ENCODE results near the gene HERC3. TPM values are rescaled to one million over a fixed set of nuclear protein-coding genes. Genes with fewer than 3 reads are reported as not detected.

HERC3 gene
- total RNA-seq, 1 donor from 2014 or later: 55.0 TPM

DNA sequence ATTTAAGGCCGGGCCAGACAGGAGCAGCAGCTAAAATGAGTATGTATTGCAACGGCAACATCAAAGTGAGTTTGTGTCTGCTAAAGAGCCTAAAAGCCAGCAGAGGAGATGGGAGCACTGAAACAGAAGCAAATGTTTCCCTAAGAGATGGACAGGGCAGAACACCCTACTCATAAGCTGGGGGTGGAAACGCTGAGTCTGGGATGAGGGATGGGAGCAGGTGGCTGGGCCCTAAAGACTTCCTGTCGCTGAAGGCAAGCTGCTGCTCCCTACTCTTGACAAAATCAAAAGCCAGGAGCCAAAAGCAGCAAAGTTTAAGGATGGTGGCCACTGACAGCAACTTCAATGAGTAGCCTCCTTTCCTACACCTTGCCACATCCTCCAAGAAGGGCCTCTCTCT lies 145.9 kb downstream of the HERC3 start:
- DNase-seq (ENCODE audit: low spot score in 2 of 2) (no peak), FAIRE-seq (no peak)

DNA sequence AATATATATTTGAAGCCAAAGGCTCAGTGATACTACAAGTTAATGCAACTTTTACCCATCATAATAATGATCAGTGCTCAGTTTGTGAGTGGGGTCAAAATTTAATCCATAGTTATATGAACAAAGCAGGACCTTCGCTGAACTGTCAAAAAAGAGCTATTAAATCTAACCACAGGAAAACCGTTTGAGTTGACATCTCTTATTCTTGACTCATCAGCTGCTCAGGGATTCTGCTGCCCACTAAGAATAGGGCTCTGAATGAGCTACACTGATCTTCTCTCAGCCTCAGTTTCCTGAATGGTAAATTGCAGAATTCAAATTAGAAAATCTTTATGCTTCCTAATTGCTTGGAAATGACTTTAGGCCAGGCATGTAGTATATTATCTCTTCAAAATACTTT lies 150.3 kb downstream of the HERC3 start:
- FAIRE-seq: no peak
- DNase-seq (ENCODE audit: low spot score in 2 of 2): no peak

DNA sequence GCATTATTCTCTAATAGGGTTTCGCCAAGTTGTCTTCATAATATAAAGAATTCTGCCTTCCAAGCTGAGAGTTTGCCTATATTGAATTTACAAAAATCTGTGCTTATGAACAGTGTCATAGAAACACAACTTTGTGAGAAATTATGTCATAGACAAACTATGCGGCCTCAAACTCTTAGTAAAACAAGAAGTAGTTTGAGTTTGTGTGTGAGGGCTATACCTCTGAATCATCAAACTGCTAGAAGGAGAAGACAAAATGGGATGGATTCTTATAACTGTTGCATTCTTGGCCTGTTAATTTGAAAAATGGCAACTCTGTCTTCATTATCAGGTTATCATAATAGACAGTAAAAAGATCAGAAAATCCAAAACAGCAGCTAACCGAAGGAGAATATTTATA lies 151.4 kb downstream of the HERC3 start:
- no peak for FAIRE-seq
- no peak for DNase-seq (ENCODE audit: low spot score in 2 of 2)

DNA sequence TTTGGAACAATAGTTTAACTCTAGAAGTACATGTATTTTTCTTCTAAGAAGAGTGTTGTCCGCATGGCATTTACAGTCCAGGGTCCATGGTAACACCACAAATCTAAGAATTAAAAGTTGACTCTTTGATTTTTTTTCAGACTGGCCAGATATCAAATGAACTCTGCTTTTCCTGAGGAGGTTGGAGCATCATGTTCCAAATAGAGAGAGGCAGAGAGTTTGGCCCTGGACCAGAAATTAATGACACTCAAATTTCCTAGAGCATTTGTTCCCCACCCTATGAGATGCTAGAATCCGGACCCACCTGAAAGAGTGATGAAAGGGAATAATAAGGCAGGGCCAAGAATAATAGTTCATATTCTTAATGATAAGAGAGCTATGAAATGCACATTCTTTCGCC lies 152.3 kb downstream of the HERC3 start:
- FAIRE-seq (no peak), DNase-seq (ENCODE audit: low spot score in 2 of 2) (no peak)

DNA sequence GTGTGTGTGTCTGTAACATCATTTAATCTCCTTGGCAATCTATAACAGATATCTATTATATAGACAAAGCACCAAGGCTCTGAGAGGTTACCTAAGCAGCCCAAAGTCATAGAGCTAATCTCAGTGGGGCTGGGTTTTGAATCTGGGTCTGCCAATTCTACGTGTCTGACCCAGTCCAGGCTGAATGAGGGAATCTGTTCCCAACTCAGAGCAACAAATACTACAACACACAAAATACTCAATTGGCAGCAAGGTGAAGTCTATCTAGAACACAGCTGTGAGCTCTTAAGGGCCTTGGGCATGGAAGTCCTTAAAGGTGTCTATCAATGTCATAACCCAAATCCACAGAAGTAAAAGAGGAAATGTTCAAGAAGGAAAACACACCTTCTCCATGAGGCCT lies 152.9 kb downstream of the HERC3 start:
- FAIRE-seq: no peak

DNA sequence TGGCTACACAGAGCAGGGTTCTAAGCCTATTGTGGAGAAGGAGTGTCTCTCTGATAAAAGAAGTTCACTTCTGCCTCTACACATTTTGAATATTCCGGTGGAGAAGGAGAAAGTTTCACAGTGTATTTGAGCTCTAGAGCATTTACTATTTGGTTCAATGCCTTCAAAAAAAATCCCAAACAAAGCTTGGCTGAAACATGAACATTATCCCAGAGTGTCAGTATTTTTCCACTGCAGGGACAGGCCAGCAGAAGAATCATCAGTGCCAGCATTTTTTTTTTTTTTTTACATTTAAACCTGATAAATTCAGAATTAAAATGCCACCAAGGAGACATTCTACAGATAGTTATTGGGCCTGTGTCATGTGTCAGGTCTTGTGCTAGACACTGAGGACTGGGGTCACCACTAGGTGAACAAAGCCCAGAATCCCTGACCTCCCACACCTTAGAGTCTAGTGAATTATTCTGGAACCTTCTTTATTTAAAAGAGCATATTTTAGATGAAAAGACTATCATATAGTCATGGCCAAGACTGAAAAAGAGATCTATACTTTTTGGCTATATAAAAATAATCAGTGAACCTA lies 153.4 kb downstream of the HERC3 start:
- no peak for DNase-seq (ENCODE audit: low spot score in 2 of 2)
- FAIRE-seq: no peak

More for the DNA sequence above, 152.9 kb downstream of the HERC3 start:
- no peak for DNase-seq (ENCODE audit: low spot score in 2 of 2)

DNA sequence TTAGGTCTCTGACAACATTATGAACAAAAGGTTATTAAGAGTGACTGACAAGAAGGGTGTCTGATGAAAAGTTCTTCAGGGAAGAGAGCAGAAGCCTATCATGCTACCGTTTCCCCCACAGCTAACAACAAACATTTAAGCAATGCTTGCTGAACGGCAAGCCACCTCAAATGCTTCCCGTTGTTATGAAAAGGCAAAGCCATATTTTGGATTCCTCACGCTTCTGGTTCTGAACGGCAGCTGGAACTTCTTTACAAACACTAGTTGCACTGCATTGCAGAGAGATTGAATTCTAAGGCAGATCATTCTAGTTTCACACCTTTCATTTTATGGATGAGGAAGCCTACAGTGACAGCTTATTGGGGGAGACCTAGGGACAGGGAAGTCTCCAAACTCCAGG lies 153.9 kb downstream of the HERC3 start:
- no peak for FAIRE-seq
- no peak for DNase-seq (ENCODE audit: low spot score in 2 of 2)

DNA sequence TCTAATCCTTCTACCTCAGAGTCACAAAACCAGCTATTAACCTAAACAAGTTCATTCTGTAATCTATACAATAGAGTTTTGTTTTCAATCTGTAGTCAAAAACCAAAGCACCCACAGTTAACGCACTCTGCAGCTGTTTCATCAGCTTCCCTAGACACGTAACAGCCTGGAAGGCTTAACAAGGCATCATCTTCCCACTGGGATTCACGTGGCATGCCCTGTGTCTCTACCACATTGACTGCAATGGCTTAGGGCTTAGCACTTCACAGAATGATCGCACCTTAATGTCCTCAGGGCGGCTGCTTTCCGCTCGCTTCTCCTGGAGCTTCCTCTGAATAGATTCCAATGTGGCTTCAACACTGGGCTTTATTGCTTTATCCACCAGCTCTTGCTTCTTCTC lies 155.1 kb downstream of the HERC3 start:
- FAIRE-seq (no peak), DNase-seq (ENCODE audit: low spot score in 2 of 2) (no peak)

DNA sequence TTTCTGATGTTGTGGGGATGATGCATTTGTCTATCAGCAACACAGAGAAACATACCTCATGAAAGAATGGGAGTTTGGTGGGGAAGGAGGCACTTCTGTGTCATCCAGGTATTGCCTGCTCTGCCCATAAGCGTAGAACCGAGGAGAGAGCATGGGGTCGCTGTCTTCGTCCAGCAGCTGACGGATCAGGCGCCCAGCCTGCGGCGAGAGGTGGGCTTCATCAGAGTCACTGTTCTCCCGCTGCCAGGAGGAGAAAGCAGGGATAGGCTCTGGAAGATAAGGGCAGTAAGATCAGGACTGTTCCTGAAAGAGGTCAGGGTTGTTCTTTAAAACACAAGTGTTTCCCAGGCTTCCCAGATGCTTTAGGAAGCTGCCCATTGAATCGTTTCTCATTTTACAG lies 158.1 kb downstream of the HERC3 start:
- FAIRE-seq: no peak
- no peak for DNase-seq (ENCODE audit: low spot score in 2 of 2)

DNA sequence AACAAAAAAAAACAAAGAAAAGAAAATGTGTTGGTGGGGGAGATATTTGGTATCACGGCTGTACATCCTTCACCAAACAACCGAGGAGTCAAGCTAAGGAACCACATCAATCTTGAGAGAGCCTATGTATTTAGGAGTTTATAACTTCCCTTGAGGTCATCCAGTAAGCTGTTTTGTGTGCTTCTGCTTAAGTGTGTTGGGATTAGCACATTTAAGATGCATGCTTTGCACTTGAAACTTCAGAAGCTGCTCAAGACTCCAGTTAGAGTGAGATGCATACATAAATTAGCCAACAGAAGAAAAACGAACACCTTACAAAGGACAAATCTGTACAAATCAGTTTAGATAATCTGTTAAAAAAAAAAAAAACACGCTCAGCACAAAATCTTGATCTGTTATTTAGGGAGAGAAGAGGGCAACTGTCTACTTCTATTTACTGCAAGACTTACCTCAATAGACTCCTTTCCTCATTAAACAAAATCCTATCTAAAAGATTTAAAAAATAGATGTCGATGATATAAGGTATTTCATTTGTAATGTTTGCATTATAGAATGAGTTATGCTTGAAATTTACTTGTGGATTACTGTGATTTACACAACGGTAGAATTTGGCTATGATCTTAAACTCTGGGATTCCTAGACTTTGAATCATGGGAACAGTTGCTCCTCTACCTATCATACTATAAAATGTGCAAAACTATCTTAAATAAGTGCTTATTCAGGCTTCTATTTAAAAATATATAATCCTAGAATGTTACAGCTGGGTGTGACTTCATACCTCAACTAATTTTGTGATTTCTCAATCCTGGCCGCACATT lies 159.2 kb downstream of the HERC3 start:
- no peak for DNase-seq (ENCODE audit: low spot score in 2 of 2)
- no peak for FAIRE-seq

DNA sequence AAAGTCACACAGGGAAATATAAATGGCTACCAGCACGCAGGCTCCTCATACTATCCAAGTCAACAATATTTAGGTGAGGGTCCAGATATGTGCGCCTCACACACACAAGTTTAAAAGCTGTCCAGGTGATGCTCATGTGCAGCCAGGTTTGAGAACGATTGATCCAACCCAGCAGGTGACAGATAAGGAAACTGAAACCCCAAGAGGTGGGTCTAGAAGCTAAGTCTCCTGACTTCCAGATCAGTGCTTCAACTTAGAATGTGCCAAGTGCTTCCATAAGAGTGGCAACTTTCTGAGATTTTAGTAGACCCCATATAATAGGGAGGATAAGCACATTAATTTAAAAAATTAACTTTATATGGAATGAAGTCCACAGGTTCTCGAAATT lies 159.8 kb downstream of the HERC3 start:
- DNase-seq (ENCODE audit: low spot score in 2 of 2) (no peak), FAIRE-seq (no peak)

DNA sequence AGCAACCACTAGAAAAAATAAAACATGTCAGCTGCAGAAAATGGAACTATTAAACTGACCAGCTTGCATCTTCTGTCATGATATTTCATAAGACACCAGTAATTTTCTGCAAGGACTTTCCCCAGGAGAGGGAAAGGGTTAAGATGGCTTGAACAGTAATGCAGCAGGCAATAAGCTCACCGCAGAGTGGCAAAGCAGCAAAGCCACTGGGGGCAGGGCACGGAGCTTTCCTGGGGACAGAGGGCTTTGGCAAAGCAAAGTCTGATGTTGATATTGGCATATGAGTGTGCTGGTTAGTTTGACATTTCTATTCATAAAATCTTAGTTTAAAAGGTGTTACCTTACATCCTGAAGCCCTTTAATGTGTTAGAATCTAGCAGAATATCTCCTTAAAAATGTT lies 160.5 kb downstream of the HERC3 start:
- DNase-seq (ENCODE audit: low spot score in 2 of 2): no peak
- FAIRE-seq: no peak

DNA sequence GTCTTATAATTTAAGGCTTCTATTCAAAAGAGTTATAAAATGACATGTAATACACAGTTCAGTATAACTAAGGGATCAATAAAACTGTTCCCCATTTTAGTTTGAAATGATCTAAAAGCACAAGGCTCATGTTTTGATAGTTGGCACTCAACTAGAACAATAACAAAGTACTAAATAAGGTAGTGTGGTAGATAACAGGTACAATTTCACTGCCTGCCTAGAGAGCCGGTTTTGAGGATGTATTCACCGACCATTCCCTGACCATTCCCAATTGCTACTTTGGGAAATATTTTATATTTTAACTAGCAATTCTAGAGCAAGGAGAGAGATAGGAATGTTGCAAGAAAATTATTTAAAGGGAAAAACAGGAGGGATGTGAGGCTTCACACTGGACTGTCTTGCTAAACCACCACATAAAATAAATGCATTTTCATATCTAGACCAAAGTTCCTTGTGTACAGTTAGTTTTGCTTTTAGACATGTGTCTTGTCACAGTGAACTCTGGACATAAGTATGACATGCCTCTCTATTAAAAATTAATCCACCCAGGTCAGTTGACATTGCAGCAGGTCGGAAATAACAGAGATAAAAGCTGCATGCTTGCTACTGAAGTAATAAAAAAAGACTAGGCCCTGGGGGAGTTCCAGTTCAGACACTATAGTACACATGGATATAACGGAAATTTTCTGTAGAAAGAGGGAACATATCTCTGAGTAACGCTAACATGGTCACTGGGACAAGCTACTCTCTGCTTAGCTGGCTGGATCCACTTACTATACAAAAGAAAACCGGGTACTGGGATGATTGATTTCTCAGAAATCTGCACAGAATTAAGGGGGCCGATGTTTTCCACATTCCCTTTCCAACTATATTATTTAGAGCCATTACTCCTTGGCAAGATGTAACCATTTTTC lies 161.6 kb downstream of the HERC3 start:
- DNase-seq (ENCODE audit: low spot score in 2 of 2): no peak
- FAIRE-seq: no peak

DNA sequence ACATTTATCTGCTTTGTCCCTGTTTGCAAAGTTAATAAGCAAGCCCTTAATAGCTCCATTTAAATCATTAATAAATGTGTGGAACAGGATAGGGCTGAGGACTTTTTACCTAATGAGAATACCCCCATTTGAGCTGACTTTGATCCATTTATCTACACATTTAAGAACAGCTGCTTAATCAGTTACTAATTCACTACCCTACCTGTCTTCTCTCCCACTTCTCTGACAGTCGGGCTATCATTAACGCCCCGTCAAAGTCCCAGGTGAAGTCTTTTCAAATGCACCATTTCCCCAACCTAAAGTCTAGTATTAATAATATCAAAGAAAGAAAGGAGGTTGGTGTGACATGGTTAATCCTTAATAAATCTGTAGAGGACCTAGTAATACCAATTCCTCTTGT lies 162.5 kb downstream of the HERC3 start:
- FAIRE-seq (no peak), DNase-seq (ENCODE audit: low spot score in 2 of 2) (no peak)

DNA sequence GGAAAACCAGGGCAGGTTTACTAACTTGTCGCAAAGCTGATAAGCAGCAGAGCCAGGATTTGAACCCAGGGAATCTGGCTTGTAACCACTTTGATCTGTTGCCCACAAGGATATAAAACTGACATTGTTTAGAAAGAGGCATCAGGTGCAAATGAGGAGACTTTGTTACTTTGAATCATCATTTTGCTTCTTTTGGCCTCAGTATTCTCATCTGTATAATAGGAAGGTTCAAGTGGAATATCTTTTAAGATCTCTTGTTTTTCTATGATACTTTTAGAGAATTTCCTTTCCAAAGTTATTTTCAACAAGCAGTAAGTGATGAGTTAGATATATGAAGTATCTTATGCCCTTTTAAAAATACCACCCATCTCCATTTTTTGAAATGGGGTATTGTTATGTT lies 163.2 kb downstream of the HERC3 start:
- no peak for FAIRE-seq
- no peak for DNase-seq (ENCODE audit: low spot score in 2 of 2)

DNA sequence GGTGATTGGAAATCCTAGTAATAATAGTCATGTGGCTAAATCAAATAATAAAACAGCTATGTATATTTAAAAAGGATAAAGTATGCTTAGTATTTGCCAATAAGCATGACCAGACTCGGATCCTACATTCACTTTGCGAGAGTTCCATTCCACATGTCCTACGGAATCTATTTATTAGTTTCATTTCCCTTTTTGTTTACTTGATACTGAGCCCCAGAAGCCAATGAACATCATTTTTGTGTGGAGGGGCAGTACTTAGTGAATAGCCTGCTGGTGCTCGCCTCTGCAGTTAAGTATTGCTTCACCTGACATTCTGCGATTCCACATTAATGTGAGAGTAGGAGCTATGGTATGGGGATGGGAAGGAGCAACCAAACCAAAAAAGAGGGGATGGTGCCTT lies 163.9 kb downstream of the HERC3 start:
- FAIRE-seq: no peak
- no peak for DNase-seq (ENCODE audit: low spot score in 2 of 2)

DNA sequence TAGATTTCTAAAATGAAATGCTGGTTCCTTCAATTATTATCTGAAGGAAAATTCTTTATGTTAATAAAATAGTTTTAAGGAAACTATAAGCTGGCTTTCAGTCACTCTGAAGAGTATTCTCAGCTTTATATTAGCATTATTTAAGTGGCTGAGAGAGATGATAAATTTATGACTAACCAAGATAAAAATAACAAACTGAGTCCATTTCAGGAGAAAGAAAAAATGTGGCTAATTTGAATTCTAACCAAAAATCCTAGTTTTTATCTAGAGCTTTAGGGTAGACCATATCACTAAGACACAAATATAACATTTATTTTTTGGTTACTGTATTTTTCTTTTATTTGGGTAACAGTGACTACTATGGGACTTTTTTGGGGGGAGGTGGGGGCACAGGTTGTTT lies 164.8 kb downstream of the HERC3 start:
- DNase-seq (ENCODE audit: low spot score in 2 of 2) (no peak), FAIRE-seq (no peak)

DNA sequence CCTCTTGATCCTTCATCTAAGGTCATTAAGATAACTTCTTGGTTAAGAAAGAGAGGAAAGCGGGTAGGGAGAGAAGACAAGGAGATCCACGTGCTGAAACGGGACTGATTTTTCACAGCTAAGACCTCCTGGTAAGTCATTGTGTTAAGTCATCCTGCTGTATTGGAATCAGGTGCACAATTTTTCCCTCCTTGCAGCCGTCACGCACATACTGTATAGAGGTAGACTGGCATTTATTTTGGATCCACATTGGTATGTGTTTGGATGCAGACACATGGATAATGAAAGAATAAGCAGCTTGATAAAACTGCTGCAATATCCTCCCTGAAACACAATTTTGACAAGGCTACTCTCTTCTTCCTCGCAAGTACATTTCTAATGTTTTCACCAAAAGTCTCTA lies 165.5 kb downstream of the HERC3 start:
- no peak for FAIRE-seq
- no peak for DNase-seq (ENCODE audit: low spot score in 2 of 2)

Data from frontal cortex (tissue), 4 donors.